Mesendoderm (in vitro differentiated cells): ENCODE results near the gene CD34.

Source experiments
- DNase-seq: peaks from one replicate; pipeline ENCODE4 v3.0.0; 2013
- H2AK5ac ChIP-seq: 2 replicates; pipeline ENCODE4 v1.6.1; 2013; ENCODE audit warnings: low read length, inconsistent platforms
- H2BK120ac ChIP-seq: 2 replicates; pipeline ENCODE4 v1.6.1; 2013; ENCODE audit warnings: low read depth, mild to moderate bottlenecking, low read length, moderate library complexity, mixed read lengths
- H2BK15ac ChIP-seq: replicated peaks from 2 replicates; pipeline ENCODE4 v1.6.1; 2013; ENCODE audit warnings: low read depth, mild to moderate bottlenecking, moderate library complexity
- H2BK5ac ChIP-seq: 2 replicates; pipeline ENCODE4 v1.6.1; 2013; ENCODE audit warnings: low read length, inconsistent platforms
- H3K18ac ChIP-seq: 2 replicates; pipeline ENCODE4 v1.6.1; 2013; ENCODE audit warnings: mild to moderate bottlenecking, low read length, mixed read lengths
- H3K23ac ChIP-seq: one replicate; pipeline ENCODE4 v1.6.1; 2013; ENCODE audit warnings: low read length
- H3K27ac ChIP-seq: 2 replicates; pipeline ENCODE4 v1.5.1; 2013; ENCODE audit warnings: low read depth, mild to moderate bottlenecking, inconsistent platforms, low read length, moderate library complexity
- H3K27me3 ChIP-seq: 2 replicates; pipeline ENCODE4 v1.6.1; 2013; ENCODE audit warnings: low read length, control low read depth, mild to moderate bottlenecking, inconsistent platforms; ENCODE audit not compliant: insufficient read depth, poor library complexity
- H3K36me3 ChIP-seq: 2 replicates; pipeline ENCODE4 v1.6.1; 2013; ENCODE audit warnings: low read length, inconsistent platforms; ENCODE audit not compliant: control insufficient read depth, insufficient read depth
- H3K4ac ChIP-seq: one replicate; pipeline ENCODE4 v1.6.1; 2013; ENCODE audit warnings: low read depth, mild to moderate bottlenecking, low read length, moderate library complexity
- H3K4me1 ChIP-seq: 2 replicates; pipeline ENCODE4 v1.6.1; 2013; ENCODE audit warnings: low read depth, low read length, inconsistent platforms; ENCODE audit not compliant: control insufficient read depth
- H3K4me2 ChIP-seq: 2 replicates; pipeline ENCODE4 v1.6.1; 2013; ENCODE audit warnings: low read length
- H3K4me3 ChIP-seq: 2 replicates; pipeline ENCODE4 v1.5.1; 2013; ENCODE audit warnings: mild to moderate bottlenecking, low read length
- H3K56ac ChIP-seq: one replicate; pipeline ENCODE4 v1.6.1; 2013; ENCODE audit warnings: low read length
- H3K79me1 ChIP-seq: 2 replicates; pipeline ENCODE4 v1.6.1; 2013; ENCODE audit warnings: low read length, inconsistent platforms
- H3K79me2 ChIP-seq: 2 replicates; pipeline ENCODE4 v1.6.1; 2013; ENCODE audit warnings: mild to moderate bottlenecking, low read length; ENCODE audit not compliant: control insufficient read depth, insufficient read depth
- H3K9ac ChIP-seq: 2 replicates; pipeline ENCODE4 v1.6.1; 2013; ENCODE audit warnings: low read length, inconsistent platforms
- H4K5ac ChIP-seq: one replicate; pipeline ENCODE4 v1.6.1; 2013; ENCODE audit warnings: low read length
- H4K8ac ChIP-seq: one replicate; pipeline ENCODE4 v1.6.1; 2013; ENCODE audit warnings: low read depth, mild to moderate bottlenecking, control low read depth, low read length, moderate library complexity
- WGBS: extraction: QIAGEN DNeasy Blood & Tissue Kit; methylation state at CpG from one replicate; pipeline ENCODE4 v1.1.7; 2013; ENCODE audit warnings: low lambda C conversion rate, missing lambda C conversion rate; ENCODE audit not compliant: insufficient coverage; ENCODE audit errors: extremely low coverage; 5-methylcytosine and 5-hydroxymethylcytosine counted together

Gene CD34

GRCh38 chr1:207870306-207871031 is 40.5 kb downstream of the CD34 start:
- H2BK120ac ChIP-seq = no peak overlapping the region
- H3K9ac ChIP-seq = no peak overlapping the region
- no peak overlapping the region for H4K8ac ChIP-seq
- no peak overlapping the region for H4K5ac ChIP-seq
- H3K36me3 ChIP-seq = no peaks in the 10 kb centered on the region
- no peak overlapping the region for H2BK5ac ChIP-seq
- no peak overlapping the region for H2BK15ac ChIP-seq
- H3K23ac ChIP-seq = no peak overlapping the region
- H3K79me2 ChIP-seq = no peaks in the 10 kb centered on the region
- no peak overlapping the region for H3K56ac ChIP-seq
- no peaks in the 10 kb centered on the region for H3K27me3 ChIP-seq
- no peak overlapping the region for H3K18ac ChIP-seq
- H2AK5ac ChIP-seq = no peak overlapping the region
- no peak overlapping the region for H3K4me3 ChIP-seq
- H3K27ac ChIP-seq = no peak overlapping the region
- no peak for DNase-seq
- no peak overlapping the region for H3K4ac ChIP-seq
- H3K79me1 ChIP-seq = no peaks in the 10 kb centered on the region
- H3K4me2 ChIP-seq = no peak overlapping the region
- H3K4me1 ChIP-seq = peaks cover 2% of the 10 kb centered on the region
- WGBS = no CpG with 5 or more reads among the region's 4 CpGs

- Histone ChIP-seq H2BK5ac (no peak overlapping the region), H2BK120ac (no peak overlapping the region), H3K18ac (no peak overlapping the region), H3K36me3 (no peaks in the 10 kb centered on the region), H3K4me2 (no peak overlapping the region), H3K56ac (no peak overlapping the region), H2AK5ac (no peak overlapping the region), H4K5ac (no peak overlapping the region), H3K4me1 (peaks cover 2% of the 10 kb centered on the region), H3K27ac (no peak overlapping the region), H4K8ac (no peak overlapping the region), H3K4me3 (no peak overlapping the region), H3K79me2 (no peaks in the 10 kb centered on the region), H3K27me3 (no peaks in the 10 kb centered on the region), H2BK15ac (no peak overlapping the region), H3K9ac (no peak overlapping the region), H3K23ac (no peak overlapping the region), H3K4ac (no peak overlapping the region), H3K79me1 (no peaks in the 10 kb centered on the region)
- no CpG with 5 or more reads among the region's 6 CpGs for WGBS
- DNase-seq = no peak
Observed at GRCh38 chr1:207869859-207870258, 41.1 kb downstream of the CD34 start.

- Histone ChIP-seq H2AK5ac (no peak overlapping the region), H3K18ac (peak overlapping the region; percentile 42), H4K5ac (no peak overlapping the region), H2BK5ac (no peak overlapping the region), H4K8ac (no peak overlapping the region), H2BK15ac (no peak overlapping the region), H3K27me3 (no peaks in the 10 kb centered on the region), H3K4ac (no peak overlapping the region), H3K79me1 (no peaks in the 10 kb centered on the region), H3K4me1 (peaks cover 2% of the 10 kb centered on the region), H3K4me2 (peak overlapping the region; percentile 63), H3K79me2 (no peaks in the 10 kb centered on the region), H3K9ac (peak overlapping the region; percentile 47), H3K36me3 (no peaks in the 10 kb centered on the region), H3K56ac (peak overlapping the region; percentile 79), H3K27ac (no peak overlapping the region), H3K23ac (no peak overlapping the region), H3K4me3 (peak overlapping the region; percentile 27), H2BK120ac (no peak overlapping the region)
- peak; percentile 75 for DNase-seq
- no CpG with 5 or more reads among the region's 87 CpGs for WGBS
Observed at GRCh38 chr1:207868774-207869721, 41.9 kb downstream of the CD34 start.

GRCh38 chr1:207868251-207868773 is 42.6 kb downstream of the CD34 start:
- H3K4me1 ChIP-seq = peaks cover 2% of the 10 kb centered on the region
- no peak overlapping the region for H2BK120ac ChIP-seq
- no peak overlapping the region for H4K5ac ChIP-seq
- H3K18ac ChIP-seq = no peak overlapping the region
- H3K56ac ChIP-seq = peak overlapping the region; percentile 47
- H2AK5ac ChIP-seq = no peak overlapping the region
- H2BK15ac ChIP-seq = no peak overlapping the region
- no peaks in the 10 kb centered on the region for H3K79me2 ChIP-seq
- H3K4ac ChIP-seq = no peak overlapping the region
- H3K9ac ChIP-seq = peak overlapping the region; percentile 47
- H4K8ac ChIP-seq = no peak overlapping the region
- H3K79me1 ChIP-seq = no peaks in the 10 kb centered on the region
- no peaks in the 10 kb centered on the region for H3K27me3 ChIP-seq
- no peak overlapping the region for H2BK5ac ChIP-seq
- H3K4me3 ChIP-seq = no peak overlapping the region
- no peaks in the 10 kb centered on the region for H3K36me3 ChIP-seq
- no CpG with 5 or more reads among the region's 24 CpGs for WGBS
- no peak overlapping the region for H3K27ac ChIP-seq
- DNase-seq = no peak
- H3K4me2 ChIP-seq = peak overlapping the region; percentile 47
- no peak overlapping the region for H3K23ac ChIP-seq

DNA sequence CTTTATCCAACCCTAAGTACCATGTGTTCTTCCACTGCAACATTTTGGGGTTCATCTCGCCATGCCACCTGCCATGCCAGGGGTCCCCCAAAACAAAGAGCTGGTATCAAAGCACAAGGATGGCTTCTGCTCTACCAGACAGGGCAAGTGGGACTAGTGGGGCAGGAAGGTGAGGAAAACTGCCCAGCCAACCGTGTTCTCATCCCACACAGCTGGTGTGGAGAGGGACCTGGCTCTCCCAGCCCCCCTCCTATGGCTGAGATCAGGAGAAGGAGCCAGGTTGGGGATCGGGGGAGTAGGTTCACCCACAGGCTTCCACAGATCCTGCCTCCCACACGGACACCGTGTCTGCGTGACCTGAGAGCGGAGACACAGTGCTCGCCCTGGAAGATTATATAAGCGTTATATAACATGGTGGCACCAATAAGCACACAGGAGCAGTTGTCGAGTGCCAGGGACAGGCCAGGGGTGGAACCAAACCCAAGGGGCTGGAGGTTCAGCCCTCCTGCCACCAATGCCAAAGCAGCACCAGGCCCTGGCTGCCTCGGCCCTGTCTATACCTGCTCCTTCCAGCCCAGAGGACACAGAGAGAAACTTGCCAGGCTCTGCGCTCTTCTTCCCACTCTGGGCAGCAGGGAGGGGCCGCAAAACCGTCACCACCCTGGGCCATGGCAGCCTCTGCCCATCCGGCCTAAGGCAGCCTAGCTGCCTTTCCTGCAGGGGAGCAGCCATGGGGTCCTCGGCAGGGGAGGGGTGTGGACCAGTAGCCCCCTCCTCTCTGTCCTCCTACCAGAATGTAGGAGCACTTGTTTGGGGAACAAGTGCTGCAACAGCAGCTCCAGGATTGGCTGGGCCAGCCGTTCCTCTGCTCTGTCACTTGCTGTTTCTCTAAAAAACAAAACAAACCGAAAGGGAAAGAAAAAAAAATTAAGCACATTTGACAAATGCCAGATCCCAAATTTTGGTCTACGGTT is 43.5 kb downstream of the CD34 start:
- Histone ChIP-seq H2AK5ac (no peak overlapping the region), H3K79me2 (no peaks in the 10 kb centered on the region), H3K79me1 (no peaks in the 10 kb centered on the region), H3K18ac (no peak overlapping the region), H2BK120ac (no peak overlapping the region), H4K8ac (no peak overlapping the region), H3K4ac (no peak overlapping the region), H3K4me1 (peaks cover 2% of the 10 kb centered on the region), H3K56ac (no peak overlapping the region), H3K4me3 (no peak overlapping the region), H3K27ac (no peak overlapping the region), H3K36me3 (no peaks in the 10 kb centered on the region), H3K9ac (no peak overlapping the region), H2BK5ac (no peak overlapping the region), H3K4me2 (no peak overlapping the region), H4K5ac (no peak overlapping the region), H2BK15ac (no peak overlapping the region), H3K23ac (no peak overlapping the region), H3K27me3 (no peaks in the 10 kb centered on the region)
- no CpG with 5 or more reads among the region's 19 CpGs for WGBS
- DNase-seq = no peak
